A172 (cell line): ENCODE results near the gene SAPCD1. TPM values are rescaled to one million over a fixed set of nuclear protein-coding genes. Genes with fewer than 3 reads are reported as not detected.
"Not testable (repeated sequence)": the region's sequence is repeated elsewhere in the genome, so short reads cannot be mapped to it uniquely, and the experiment has no call there.

Source experiments
- DNase-seq: peaks from one replicate; pipeline ENCODE4 v3.0.0-alpha.2; 2015; ENCODE audit warnings: low spot score
- total RNA-seq: library from RNA; depleted of rRNA; stranded (reverse); fragments of >200 nt; shearing (Covaris generic); gene quantifications from 2 replicates; pipeline ENCODE4 v1.2.3, GENCODE V29; 2014

Gene SAPCD1
- total RNA-seq, 1 experiment from 2014 or later, result 1.1 TPM

GRCh38 chr6:31777667-31778050 is 15.2 kb downstream of the SAPCD1 start:
- no peak for DNase-seq

GRCh38 chr6:31778193-31778592 is 15.7 kb downstream of the SAPCD1 start:
- no peak for DNase-seq

GRCh38 chr6:31778999-31779885 is 16.8 kb downstream of the SAPCD1 start:
- no peak for DNase-seq

- no peak for DNase-seq
These were observed 17.5 kb downstream of the SAPCD1 start for GRCh38 chr6:31779908-31780307.

GRCh38 chr6:31780507-31781243 is 18.2 kb downstream of the SAPCD1 start:
- no peak for DNase-seq

DNA sequence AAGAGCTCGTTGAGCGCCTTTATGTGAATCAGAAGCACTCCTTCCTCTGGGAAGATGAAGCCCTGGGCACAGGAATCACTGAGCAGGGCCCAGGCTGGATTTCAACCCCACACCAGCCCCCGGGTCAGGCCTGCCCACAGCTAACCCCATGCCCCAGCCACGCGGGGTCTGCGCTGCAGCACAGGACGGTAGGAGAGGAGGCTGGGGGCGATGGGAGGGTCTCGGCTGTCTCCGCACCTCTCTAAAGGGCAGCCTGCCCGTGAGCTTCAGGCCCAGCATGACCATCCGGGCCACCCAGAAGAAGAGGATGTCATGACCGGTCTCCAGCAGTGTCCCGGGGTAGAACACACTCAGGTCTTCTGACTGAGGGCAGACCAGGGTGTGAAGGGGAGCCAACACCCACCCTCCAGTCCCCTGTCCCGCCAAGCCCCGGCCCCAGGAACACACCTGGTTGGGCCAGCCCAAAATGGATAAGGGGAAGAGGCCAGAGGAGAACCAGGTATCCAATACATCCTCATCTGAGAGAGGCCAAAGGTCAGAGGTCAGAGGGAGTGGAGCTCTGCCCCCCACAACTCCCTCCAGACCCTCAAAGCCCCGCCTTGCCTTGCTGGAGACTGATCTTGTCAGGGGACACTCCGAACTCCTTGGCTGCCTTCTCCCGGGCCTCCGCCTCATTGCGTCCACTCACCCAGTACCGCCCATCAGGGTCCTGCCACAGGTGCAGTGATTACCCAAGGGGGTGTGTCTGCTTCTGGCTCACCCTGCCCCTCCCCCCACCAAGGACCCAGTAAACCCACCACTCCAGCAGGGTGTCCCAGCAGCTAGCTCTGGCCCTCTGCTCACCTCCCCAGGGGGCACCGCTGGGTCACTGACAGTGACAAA is 19.0 kb downstream of the SAPCD1 start:
- no peak for DNase-seq

DNA sequence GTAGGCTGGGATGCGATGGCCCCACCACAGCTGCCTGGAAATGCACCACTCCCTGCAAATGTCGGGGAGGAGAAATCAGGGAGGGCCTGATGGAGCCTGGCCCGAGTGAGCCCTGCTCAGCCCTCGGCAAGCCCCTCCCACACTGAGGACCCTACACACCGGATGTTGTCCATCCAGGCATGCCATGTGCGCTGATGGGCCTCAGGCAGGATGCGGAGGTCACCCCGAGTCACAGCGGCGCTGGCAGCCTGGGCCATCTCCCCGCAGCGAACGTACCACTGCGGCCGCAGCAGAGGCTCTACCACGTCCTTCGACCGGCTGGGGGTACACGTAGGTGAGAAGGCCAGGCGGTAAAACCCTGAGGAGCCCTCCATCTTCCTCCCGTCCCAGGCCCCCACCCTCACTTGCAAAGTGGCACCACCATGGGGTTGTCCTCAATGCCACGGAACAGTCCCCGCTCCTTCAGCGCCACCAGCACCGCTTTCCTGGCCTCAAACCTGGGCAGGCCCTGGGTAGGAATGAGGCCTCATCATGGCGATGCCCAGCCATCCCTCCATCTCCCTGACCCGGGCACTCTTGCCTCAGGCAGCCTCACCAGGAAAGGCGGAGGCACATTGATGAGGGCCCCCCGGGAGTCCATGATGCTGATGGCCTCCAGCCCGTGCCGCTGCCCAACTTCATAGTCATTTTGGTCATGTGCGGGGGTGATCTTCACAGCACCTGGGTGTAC is 19.8 kb downstream of the SAPCD1 start:
- DNase-seq, result no peak

GRCh38 chr6:31784098-31784925 is 21.9 kb downstream of the SAPCD1 start:
- DNase-seq, result no peak

DNA sequence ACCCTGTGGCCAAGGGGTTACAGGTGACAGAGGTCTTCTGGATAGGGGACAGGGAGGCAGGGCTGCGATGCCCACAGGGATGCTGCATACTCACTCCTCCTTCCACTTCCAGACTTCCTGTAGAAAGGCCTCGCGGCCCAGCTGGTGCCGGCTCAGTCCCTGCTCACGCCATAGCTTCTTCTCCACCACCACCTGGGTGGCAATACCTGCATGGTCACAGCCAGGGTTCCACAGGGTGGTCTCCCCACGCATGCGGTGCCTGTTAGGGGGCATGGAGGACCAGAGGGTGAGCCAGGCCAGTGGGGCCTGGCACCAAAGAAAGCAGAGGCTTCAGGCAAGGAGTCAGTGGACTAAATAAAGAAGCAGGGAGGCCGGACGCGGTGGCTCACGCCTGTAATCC is 23.0 kb downstream of the SAPCD1 start:
- DNase-seq, result no peak

GRCh38 chr6:31791324-31792089 is 29.1 kb downstream of the SAPCD1 start:
- no peak for DNase-seq

DNA sequence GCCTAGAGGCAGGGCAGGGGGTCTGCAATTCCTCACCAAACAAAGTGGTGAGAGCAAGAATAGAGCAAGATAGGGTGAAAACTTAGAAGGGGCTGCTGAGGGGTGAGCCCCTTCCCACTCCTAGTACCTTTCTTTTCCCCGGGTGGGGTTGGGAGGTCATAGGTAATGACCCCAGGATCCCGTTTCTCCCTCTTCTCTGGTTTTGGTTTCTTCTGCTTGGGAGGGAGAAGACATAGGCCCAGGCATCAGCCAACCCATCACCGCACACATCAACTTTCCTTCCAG is 29.6 kb downstream of the SAPCD1 start:
- no peak for DNase-seq

- DNase-seq, result peak; percentile 85
These were observed 30.3 kb downstream of the SAPCD1 start for GRCh38 chr6:31792761-31793171.

- DNase-seq, result not testable (repeated sequence)
These were observed 31.4 kb downstream of the SAPCD1 start for GRCh38 chr6:31793927-31794245.

DNA sequence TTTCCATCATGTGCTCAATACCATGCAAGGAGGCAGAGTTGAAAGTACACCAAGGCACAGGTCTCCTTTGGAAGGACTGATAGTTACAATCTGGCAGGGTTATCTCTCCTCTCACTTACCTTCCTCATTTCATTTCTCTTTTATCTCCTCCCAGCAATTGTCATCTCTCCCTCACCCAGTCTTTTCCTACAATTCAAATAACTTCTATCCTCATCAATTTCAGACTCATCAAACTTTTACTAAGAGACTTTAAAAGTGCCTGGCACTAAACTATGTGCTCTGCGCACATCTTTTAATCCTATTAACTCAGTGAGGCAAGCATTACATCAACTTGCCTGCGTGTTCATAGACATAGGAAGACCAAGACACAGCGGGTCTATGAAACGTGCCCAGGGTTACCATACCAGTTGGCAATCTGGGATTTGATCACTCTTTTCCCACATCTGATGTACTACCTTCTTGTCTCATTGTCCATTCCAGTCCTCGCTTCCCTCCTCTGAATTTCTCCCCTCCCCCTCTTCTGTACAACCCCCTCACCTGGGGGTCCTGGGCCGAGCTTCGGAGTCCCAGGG is 31.9 kb downstream of the SAPCD1 start:
- DNase-seq, result no peak

DNA sequence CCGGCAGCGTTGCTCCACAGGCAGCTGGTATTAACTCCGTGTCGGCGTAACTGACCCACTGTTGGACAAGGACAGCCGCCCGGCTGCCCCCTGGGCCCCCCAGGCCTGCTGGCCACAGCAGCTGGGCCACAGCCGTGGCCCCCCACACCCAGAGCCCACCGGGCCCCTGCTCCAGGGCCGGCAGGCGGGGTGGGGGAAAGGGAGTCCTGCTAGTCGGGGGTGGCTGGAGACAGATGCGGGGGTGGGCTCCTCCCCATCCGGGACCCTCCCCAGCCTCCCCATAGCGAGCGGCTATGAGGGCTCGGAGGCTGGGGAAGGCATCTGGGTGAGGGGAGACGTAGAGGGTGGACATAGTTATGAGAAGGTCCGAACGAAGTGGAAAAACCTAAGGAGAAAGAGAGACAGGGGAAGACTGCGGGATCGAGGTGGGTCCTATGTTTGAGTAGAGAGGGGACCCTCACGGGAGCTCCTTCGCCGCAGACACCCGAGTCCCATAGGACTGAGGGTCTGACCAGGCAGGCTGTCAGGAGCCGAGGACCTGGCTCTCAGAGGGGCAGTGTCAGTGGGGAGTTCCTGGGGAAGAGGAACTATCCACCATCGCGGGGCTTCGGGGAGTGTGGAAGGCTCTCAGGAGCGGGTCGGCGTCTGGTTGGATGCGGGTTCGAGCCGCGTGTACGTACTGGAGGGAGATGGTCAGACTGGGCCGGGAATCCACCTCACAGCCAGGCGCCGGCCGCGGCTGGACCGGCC is 32.6 kb downstream of the SAPCD1 start:
- peak; percentile 31 for DNase-seq

DNA sequence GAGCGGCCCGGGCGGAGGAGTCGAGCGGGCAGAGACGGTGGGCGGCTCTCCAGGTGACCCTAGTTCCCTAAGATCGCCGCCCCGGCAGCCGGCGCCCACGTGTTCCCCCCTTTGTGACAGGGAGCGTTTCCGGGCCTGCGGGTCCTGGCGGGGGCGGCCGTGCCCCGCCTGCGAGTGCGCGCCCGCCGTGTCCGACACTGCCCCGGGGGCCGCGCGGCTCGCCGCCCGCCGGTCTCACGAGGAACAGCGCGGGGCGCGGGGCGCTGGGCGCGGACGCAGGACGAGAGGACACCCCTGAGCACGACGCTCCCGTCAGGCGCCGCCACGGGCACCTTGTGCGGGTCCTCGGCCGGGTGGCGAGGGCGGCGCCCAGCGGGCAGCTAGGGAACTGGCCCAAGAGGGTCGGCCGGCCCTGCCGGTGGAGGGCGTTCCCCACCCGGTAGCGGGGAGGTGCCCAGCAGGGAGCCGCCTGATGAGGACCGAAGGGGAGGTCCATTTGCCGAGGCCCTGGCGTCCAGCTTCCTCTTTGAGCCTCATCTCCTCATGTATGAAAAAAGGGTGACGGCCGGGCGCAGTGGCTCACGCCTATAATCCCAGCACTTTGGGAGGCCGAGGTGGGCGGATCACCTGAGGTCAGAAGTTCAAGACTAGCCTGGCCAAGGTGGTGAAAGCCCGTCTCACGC is 33.3 kb downstream of the SAPCD1 start, which contains the start of gene VARS1:
TSS of gene VARS1 (minus strand) at position 137 of the 683 bp plus-strand sequence. CDS start 535 bp downstream, outside the sequence.
- peak; percentile 90 for DNase-seq

DNA sequence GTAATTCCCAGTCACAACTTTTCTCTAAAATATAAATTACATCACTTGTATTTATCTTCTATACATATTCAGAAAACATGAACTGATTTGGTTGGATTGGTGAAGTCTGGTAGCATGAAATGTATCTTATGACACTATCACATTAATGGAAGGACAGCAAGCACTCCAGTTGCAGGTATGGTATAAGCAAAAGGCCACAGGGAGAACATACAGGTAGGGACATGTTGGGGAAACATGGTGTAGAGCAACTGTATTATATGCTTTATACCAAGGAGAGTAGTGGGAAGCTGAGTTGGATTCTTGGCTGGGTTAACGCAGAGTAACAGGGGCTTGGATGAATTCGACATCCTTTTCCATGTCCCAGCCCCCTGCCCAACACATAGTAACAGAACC is 34.5 kb downstream of the SAPCD1 start:
- no peak for DNase-seq

DNA sequence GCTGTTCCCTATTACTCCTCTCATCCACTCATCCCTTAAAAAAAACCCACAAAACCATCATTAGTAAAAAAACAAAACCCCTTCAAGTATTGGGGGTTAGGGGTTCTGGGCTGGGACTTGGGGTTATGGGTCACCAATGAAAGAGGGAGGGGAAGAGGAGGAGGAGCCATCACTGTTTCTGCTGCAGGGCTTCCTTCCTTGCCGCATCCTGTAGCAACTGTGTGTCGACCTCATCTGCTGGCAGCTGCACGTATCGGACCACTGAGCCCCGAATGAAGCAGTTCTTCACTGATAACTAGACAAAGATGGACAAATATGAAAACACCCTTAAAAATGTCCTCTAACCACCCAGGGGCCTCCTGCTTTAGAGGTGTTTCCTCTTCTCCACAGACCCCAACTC is 35.1 kb downstream of the SAPCD1 start:
- DNase-seq, result no peak
